OCI-LY7 (cell line): ENCODE results near the gene AOX1. TPM values are rescaled to one million over a fixed set of nuclear protein-coding genes. Genes with fewer than 3 reads are reported as not detected.

Experiments
- BruUV-seq: library from RNA; stranded (reverse); fragments of 400-500 nt; replicated peaks from 2 replicates; lab custom pipeline; 2021; lab: Mats Ljungman, UMichigan
- CTCF ChIA-PET: fragments of 300-600 bp; sonication (Branson Sonifier 250); formaldehyde crosslinking; loops from one replicate; lab custom pipeline; 2022; ENCODE audit warnings: antibody characterized with exemption; ENCODE audit not compliant: unreplicated experiment; lab: Charles Lee
- POLR2A ChIA-PET: fragments of 300-600 bp; sonication (Branson Sonifier 250); formaldehyde crosslinking; loops from one replicate; lab custom pipeline; 2022; ENCODE audit warnings: antibody characterized with exemption; lab: Charles Lee
- DNase-seq: peaks from one replicate; pipeline ENCODE4 v3.0.0-alpha.2; 2015; ENCODE audit warnings: low spot score
- H2AFZ ChIP-seq: fragments of 200-600 bp; sonication (generic), shearing (Covaris generic); 2 replicates; pipeline ENCODE4 v1.6.1; 2014; ENCODE audit warnings: mild to moderate bottlenecking, antibody characterized with exemption, low read length, moderate library complexity
- H3K27ac ChIP-seq: fragments of 200-600 bp; sonication (generic); 2 replicates; pipeline ENCODE4 v1.5.1; 2014; ENCODE audit warnings: mixed run types, low read depth, mild to moderate bottlenecking, moderate library complexity, low read length, inconsistent platforms; ENCODE audit not compliant: poor library complexity, severe bottlenecking
- H3K36me3 ChIP-seq: fragments of 200-600 bp; sonication (generic); 2 replicates; pipeline ENCODE4 v1.6.1; 2014; ENCODE audit warnings: mild to moderate bottlenecking, antibody characterized with exemption, low read length, moderate library complexity, mixed read lengths; ENCODE audit not compliant: insufficient read depth
- H3K4me1 ChIP-seq: fragments of 200-600 bp; sonication (generic); 2 replicates; pipeline ENCODE4 v1.5.1; 2014; ENCODE audit warnings: mild to moderate bottlenecking, low read length; ENCODE audit not compliant: insufficient read depth, poor library complexity, severe bottlenecking
- H3K4me2 ChIP-seq: fragments of 200-600 bp; sonication (generic); 2 replicates; pipeline ENCODE4 v1.6.1; 2014; ENCODE audit warnings: mild to moderate bottlenecking, low read length
- H3K4me3 ChIP-seq: fragments of 200-600 bp; sonication (generic); 2 replicates; pipeline ENCODE4 v1.5.1; 2014; ENCODE audit warnings: mild to moderate bottlenecking, low read depth, low read length; ENCODE audit not compliant: poor library complexity, severe bottlenecking
- H3K79me2 ChIP-seq: fragments of 200-600 bp; sonication (generic); 2 replicates; pipeline ENCODE4 v1.6.1; 2016; ENCODE audit warnings: low read depth, mild to moderate bottlenecking, low read length, moderate library complexity, mixed read lengths; ENCODE audit not compliant: insufficient read depth
- H3K9me2 ChIP-seq: fragments of 200-600 bp; sonication (generic); 2 replicates; pipeline ENCODE4 v1.6.1; 2016; ENCODE audit warnings: mild to moderate bottlenecking, low read length, mixed read lengths; ENCODE audit not compliant: insufficient read depth
- H3K9me3 ChIP-seq: fragments of 200-600 bp; sonication (generic); 2 replicates; pipeline ENCODE4 v1.6.1; 2014; ENCODE audit warnings: mild to moderate bottlenecking, mixed run types, low read length, mixed read lengths
- H4K20me1 ChIP-seq: fragments of 200-600 bp; sonication (generic); 2 replicates; pipeline ENCODE4 v1.6.1; 2014; ENCODE audit warnings: mild to moderate bottlenecking, antibody characterized with exemption, low read length, moderate library complexity, mixed read lengths; ENCODE audit not compliant: insufficient read depth
- CTCF ChIP-seq: fragments of 200-600 bp; sonication (generic); conservative IDR thresholded peaks from 2 replicates; pipeline ENCODE4 v1.5.1; 2014; ENCODE audit warnings: mild to moderate bottlenecking, antibody characterized with exemption, low read length, moderate library complexity, mixed read lengths
- EZH2phosphoT487 ChIP-seq: fragments of 200-600 bp; sonication (generic); IDR thresholded peaks from 2 replicates; pipeline ENCODE4 v1.6.1; 2018; ENCODE audit warnings: low read depth, borderline replicate concordance, mild to moderate bottlenecking, mixed run types, antibody characterized with exemption, low read length, moderate library complexity, mixed read lengths
- intact Hi-C: fragments of 100-400 bp; cut with micrococcal nuclease; formaldehyde crosslinking; loops from one replicate; pipeline ENCODE4 v1.10.0; 2022; ENCODE audit not compliant: unreplicated experiment
- total RNA-seq, 2 experiments: library from RNA; depleted of rRNA in 1 of 2; stranded (reverse); fragments of >200 nt in 1 of 2; shearing (Covaris generic) in 1 of 2; gene quantifications; 2 replicates each; pipeline ENCODE4 v1.2.3, GENCODE V29; 2014 to 2022

Gene AOX1
- total RNA-seq, 2 experiments from 2014 or later, result 0.06 TPM; not detected in 1

DNA sequence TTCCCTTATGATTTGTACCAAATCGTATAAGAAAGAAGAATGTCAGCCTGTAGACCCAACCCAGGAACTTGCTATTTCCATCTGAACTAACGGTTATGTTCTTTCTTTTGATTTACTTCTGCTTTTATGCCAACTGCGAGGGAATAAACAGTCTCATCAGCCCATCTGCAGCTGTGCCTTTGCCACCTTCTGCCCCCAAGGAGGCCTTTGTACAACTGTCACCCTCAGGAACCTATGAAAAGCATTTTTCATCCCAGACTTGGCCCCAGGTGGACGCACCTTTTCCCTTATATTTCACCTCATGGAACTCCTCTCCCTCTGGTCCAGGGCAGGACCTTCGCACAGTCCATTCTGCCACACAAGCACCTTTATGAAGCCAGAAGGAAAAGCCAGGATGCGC is 109.8 kb downstream of the AOX1 start:
- TF ChIP-seq CTCF, result no peak
- TF ChIP-seq EZH2phosphoT487, result no peak
- Histone ChIP-seq H3K36me3 (no peaks in the 10 kb centered on the region), H3K4me1 (peaks cover 32% of the 10 kb centered on the region), H3K9me3 (no peaks in the 10 kb centered on the region), H3K4me3 (peak overlapping the region; percentile 49), H4K20me1 (no peaks in the 10 kb centered on the region), H3K79me2 (no peaks in the 10 kb centered on the region), H3K4me2 (peak overlapping the region; percentile 67), H3K27ac (peak overlapping the region; percentile 94), H2AFZ (peak overlapping the region; percentile 87), H3K9me2 (no peaks in the 10 kb centered on the region)
- peak; percentile 81 for DNase-seq
- TSS peak; percentile 63 for BruUV-seq
- intact Hi-C loops, result no loop called here
- POLR2A ChIA-PET, result interaction anchor here (0.6 to 2.1 kb wide), 10 partner anchors 9 to 207 kb away, joined by 3 to 8 read pairs (median 3); no protein-coding TSS in a partner anchor
- CTCF ChIA-PET, result interaction anchor here (0.7 to 0.9 kb wide), 2 partner anchors 16 to 77 kb away, joined by 3 read pairs; no protein-coding TSS in a partner anchor

DNA sequence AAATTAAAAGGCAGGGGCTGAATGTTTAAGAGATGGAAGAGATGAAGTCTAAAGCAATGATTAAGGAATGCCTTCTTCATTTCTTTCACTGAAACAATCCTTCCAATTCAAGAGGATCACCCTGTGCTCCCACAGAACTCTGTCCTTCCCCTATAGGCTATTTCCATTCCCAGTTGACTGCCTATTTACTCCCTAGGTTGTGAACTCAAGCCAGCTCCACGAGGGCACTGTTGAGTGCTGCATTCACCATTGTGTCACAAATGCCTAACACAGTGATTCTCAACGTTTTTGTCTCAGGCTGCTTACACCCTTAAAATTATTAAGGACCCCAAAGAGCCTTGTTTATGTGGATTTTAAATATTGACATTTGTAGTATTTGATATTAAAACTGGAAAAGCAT is 112.4 kb downstream of the AOX1 start:
- Histone ChIP-seq H3K4me2 (no peak overlapping the region), H2AFZ (0 out of 2 replicates have a peak overlapping the region, but pooled peaks have one; percentile 18), H3K4me3 (no peak overlapping the region), H3K79me2 (no peaks in the 10 kb centered on the region), H3K9me2 (no peaks in the 10 kb centered on the region), H3K27ac (no peak overlapping the region), H4K20me1 (no peaks in the 10 kb centered on the region), H3K36me3 (no peaks in the 10 kb centered on the region), H3K4me1 (peaks cover 45% of the 10 kb centered on the region), H3K9me3 (no peaks in the 10 kb centered on the region)
- intact Hi-C loops, result no loop called here
- BruUV-seq, result no TSS peak
- no peak for TF ChIP-seq CTCF
- no peak for TF ChIP-seq EZH2phosphoT487
- ChIA-PET POLR2A (interaction anchor here (2.5 kb wide), 1 partner anchor 9 kb away, joined by 5 read pairs; no protein-coding TSS in a partner anchor), CTCF (no interaction called here)
- DNase-seq, result no peak

DNA sequence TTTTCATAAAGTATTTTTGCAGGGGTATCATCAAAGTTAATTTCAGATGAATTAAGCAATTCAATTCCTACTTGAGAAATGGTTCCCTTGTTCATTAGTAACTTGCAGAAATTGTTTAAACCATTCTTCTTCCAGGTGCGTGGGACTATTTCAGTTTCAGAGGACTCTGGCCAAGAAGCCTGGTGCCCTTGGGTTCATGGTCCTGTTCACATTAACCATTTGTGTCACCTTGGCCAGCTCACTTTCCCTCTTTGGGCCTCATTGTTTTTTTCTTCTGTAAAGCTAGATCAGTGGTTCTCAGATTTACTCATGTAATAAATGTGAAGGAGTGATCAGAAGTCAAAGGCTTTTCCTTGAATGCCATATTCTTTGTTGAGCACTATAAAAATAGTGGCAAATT is 113.5 kb downstream of the AOX1 start:
- H4K20me1 ChIP-seq, result no peaks in the 10 kb centered on the region
- no peak overlapping the region for H2AFZ ChIP-seq
- BruUV-seq, result no TSS peak
- H3K4me3 ChIP-seq, result no peak overlapping the region
- TF ChIP-seq CTCF (no peak), EZH2phosphoT487 (no peak)
- intact Hi-C loops, result no loop called here
- no peaks in the 10 kb centered on the region for H3K9me2 ChIP-seq
- peaks cover 39% of the 10 kb centered on the region for H3K4me1 ChIP-seq
- H3K9me3 ChIP-seq, result no peaks in the 10 kb centered on the region
- ChIA-PET POLR2A (interaction anchor here (0.6 to 2.5 kb wide), 7 partner anchors 10 to 1278 kb away, joined by 3 to 5 read pairs (median 3); partner anchors contain the start of gene SGO2), CTCF (no interaction called here)
- H3K36me3 ChIP-seq, result no peaks in the 10 kb centered on the region
- no peak overlapping the region for H3K4me2 ChIP-seq
- H3K27ac ChIP-seq, result no peak overlapping the region
- H3K79me2 ChIP-seq, result no peaks in the 10 kb centered on the region
- no peak for DNase-seq
